MCF 10A (cell line): ENCODE data around the gene GCNT1. TPM values are rescaled to one million over a fixed set of nuclear protein-coding genes. Genes with fewer than 3 reads are reported as not detected.

ENCODE experiments used
- BruUV-seq: library from RNA; stranded (reverse); fragments of 400-500 nt; replicated peaks from 2 replicates; lab custom pipeline; 2021; lab: Mats Ljungman, UMichigan
- CTCF ChIA-PET: fragments of 300-600 bp; sonication (Branson Sonifier 250); formaldehyde crosslinking; extraction: SDS; loops from one replicate; lab custom pipeline; 2021; ENCODE audit warnings: antibody characterized with exemption, inconsistent platforms; lab: Yijun Ruan, JAX
- POLR2A ChIA-PET: fragments of 300-600, 350-650 bp; sonication (Branson Sonifier 250); formaldehyde crosslinking; extraction: SDS; loops from one replicate; lab custom pipeline; 2020; ENCODE audit warnings: antibody characterized with exemption, inconsistent platforms; lab: Yijun Ruan, JAX
- DNase-seq: peaks from one replicate; pipeline ENCODE4 v3.0.0-alpha.2; 2018; ENCODE audit not compliant: unreplicated experiment
- H3K27ac Mint-ChIP-seq: one replicate; pipeline ENCODE4 v1.8.0; 2022; ENCODE audit warnings: mild to moderate bottlenecking, low read depth, mixed read lengths; ENCODE audit not compliant: unreplicated experiment
- H3K27me3 Mint-ChIP-seq: one replicate; pipeline ENCODE4 v1.8.0; 2022; ENCODE audit warnings: mixed read lengths; ENCODE audit not compliant: insufficient read depth, unreplicated experiment
- H3K36me3 Mint-ChIP-seq: one replicate; pipeline ENCODE4 v1.8.0; 2022; ENCODE audit warnings: mild to moderate bottlenecking, moderate library complexity, mixed read lengths; ENCODE audit not compliant: insufficient read depth, unreplicated experiment
- H3K4me1 Mint-ChIP-seq: one replicate; pipeline ENCODE4 v1.8.0; 2022; ENCODE audit warnings: mixed read lengths; ENCODE audit not compliant: insufficient read depth, unreplicated experiment
- H3K4me3 Mint-ChIP-seq: one replicate; pipeline ENCODE4 v1.8.0; 2022; ENCODE audit warnings: mild to moderate bottlenecking, moderate library complexity, mixed read lengths; ENCODE audit not compliant: unreplicated experiment
- H3K9me3 Mint-ChIP-seq: one replicate; pipeline ENCODE4 v1.8.0; 2022; ENCODE audit warnings: mixed read lengths; ENCODE audit not compliant: unreplicated experiment
- CTCF ChIP-seq: fragments of 200-600 bp; IDR thresholded peaks from one replicate; pipeline ENCODE4 v1.8.0; 2022; ENCODE audit warnings: antibody characterized with exemption, mild to moderate bottlenecking; ENCODE audit not compliant: unreplicated experiment
- intact Hi-C: fragments of 100-400 bp; cut with micrococcal nuclease; formaldehyde crosslinking; loops from 2 replicates; pipeline ENCODE4 v1.14.1; 2022
- total RNA-seq: library from RNA; stranded (reverse); gene quantifications from 2 replicates; pipeline ENCODE4 v1.2.3, GENCODE V29; 2022

The GCNT1 gene
- total RNA-seq, 1 experiment from 2014 or later, result 11.5 TPM

DNA sequence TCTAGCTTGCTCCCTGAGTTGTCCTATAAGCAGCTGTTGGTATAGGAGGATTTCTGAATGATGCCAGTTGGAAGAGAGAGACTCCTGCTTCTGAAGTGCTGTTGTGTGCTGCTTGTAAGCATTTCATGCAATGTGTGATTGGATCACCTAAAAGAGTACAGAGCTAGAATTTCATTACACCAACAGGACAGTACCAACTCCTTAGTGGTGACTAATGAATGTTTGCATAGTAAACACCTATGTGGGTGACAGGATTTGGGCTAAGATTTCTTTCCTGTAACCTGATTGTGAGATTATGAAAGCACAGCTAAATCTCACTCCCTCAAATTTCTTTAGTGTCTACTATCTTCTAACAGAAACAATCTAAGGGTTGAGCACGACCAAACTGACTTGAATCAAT is 67.0 kb downstream of the GCNT1 start:
- Mint-ChIP-seq H3K4me3 (no peak overlapping the region), H3K27me3 (no peaks in the 10 kb centered on the region), H3K36me3 (no peaks in the 10 kb centered on the region), H3K9me3 (no peaks in the 10 kb centered on the region), H3K4me1 (peaks cover 20% of the 10 kb centered on the region), H3K27ac (no peak overlapping the region)
- no peak for DNase-seq
- intact Hi-C loops, result no loop called here
- ChIA-PET POLR2A (no interaction called here), CTCF (no interaction called here)
- no peak for TF ChIP-seq CTCF
- no TSS peak for BruUV-seq

DNA sequence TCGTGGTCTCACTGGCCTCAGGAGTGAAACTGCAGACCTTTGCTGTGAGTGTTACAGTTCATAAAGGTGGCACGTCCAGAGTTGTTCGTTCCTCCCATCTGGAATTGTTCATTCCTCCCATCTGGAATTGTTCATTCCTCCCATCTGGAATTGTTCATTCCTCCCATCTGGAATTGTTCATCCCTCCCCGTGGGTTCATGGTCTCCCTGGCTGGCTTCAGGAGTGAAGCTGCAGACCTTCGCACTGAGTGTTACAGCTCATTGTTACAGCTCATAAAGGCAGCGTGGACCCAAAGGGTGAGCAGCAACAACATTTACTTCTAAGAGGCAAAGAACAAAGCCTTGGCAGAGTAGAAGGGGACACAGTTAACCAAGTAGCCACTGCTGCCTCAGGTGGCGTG is 69.1 kb downstream of the GCNT1 start:
- POLR2A ChIA-PET, result no interaction called here

DNA sequence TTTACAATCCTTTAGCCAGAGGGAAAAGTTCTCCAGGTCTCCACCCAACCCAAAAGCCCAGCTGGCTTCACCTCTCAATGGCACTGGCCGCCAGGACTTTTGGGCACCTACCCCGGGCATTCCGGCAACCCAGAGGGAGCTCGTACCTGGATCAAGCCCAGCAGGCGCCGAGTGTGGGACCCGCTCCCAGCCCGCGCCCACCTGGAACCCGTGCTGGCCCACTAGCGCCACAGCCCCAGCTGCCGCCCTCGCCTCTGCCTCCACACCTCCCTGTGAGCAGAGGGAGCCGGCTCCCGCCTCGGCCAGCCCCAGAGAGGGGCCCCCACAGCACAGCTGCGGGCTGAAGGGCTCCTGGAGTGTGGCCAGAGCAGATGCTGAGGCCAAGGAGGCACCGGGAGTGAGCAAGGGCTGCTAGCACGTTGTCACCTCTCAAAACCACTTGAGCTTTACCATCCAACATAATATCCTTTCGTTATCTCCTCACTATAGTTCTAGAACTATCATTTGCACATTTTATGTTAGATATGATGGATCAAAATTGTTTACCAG is 69.7 kb downstream of the GCNT1 start:
- ChIA-PET POLR2A (no interaction called here), CTCF (interaction anchor here (0.6 to 1.3 kb wide), 5 partner anchors 14 to 1566 kb away, joined by 3 read pairs; no protein-coding TSS in a partner anchor)
- intact Hi-C loops, result no loop called here
- TF ChIP-seq CTCF, result no peak
- Mint-ChIP-seq H3K36me3 (no peaks in the 10 kb centered on the region), H3K9me3 (no peaks in the 10 kb centered on the region), H3K4me1 (peaks cover 16% of the 10 kb centered on the region), H3K27me3 (no peaks in the 10 kb centered on the region), H3K4me3 (no peak overlapping the region), H3K27ac (no peak overlapping the region)
- BruUV-seq, result no TSS peak
- DNase-seq, result no peak

More for the DNA sequence above, 69.1 kb downstream of the GCNT1 start:
- Mint-ChIP-seq H3K36me3 (no peaks in the 10 kb centered on the region), H3K27ac (no peak overlapping the region), H3K4me1 (peaks cover 12% of the 10 kb centered on the region), H3K4me3 (no peak overlapping the region), H3K9me3 (no peaks in the 10 kb centered on the region), H3K27me3 (no peaks in the 10 kb centered on the region)
- no TSS peak for BruUV-seq
- intact Hi-C loops, result no loop called here
- CTCF ChIA-PET, result interaction anchor here (0.6 to 1.3 kb wide), 4 partner anchors 15 to 1565 kb away, joined by 3 read pairs; no protein-coding TSS in a partner anchor
- TF ChIP-seq CTCF, result no peak
- no peak for DNase-seq

DNA sequence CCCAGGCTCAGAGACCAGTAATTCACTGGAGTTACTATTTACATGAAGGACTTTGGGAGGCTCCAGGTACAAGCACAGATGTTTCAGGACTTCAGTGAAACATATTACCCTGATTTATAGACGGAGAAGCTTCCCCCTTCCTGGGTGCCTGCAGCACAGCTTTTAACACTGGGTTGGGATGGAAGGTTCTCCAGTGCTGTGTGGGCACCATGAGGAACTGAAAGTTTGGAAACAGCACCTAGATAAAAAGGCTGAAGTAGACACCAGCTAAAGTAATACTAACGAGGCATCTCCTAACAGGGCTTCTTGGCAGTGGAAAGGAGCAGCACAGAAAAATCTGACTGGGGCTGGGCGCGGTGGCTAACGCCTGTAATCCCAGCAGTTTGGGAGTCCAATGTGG is 70.7 kb downstream of the GCNT1 start:
- no peaks in the 10 kb centered on the region for H3K27me3 Mint-ChIP-seq
- CTCF ChIA-PET, result interaction anchor here (0.6 kb wide), 1 partner anchor 215 kb away, joined by 3 read pairs; no protein-coding TSS in a partner anchor
- no TSS peak for BruUV-seq
- intact Hi-C loops, result no loop called here
- H3K9me3 Mint-ChIP-seq, result no peaks in the 10 kb centered on the region
- H3K4me3 Mint-ChIP-seq, result no peak overlapping the region
- POLR2A ChIA-PET, result interaction anchor here (0.7 kb wide), 1 partner anchor 42 kb away, joined by 3 read pairs; no protein-coding TSS in a partner anchor
- H3K36me3 Mint-ChIP-seq, result no peaks in the 10 kb centered on the region
- no peak overlapping the region for H3K27ac Mint-ChIP-seq
- peaks cover 19% of the 10 kb centered on the region for H3K4me1 Mint-ChIP-seq
- DNase-seq, result no peak
- TF ChIP-seq CTCF, result no peak
